H1 (cell line): Measurements from ENCODE around the gene XPO1. TPM values are rescaled to one million over a fixed set of nuclear protein-coding genes. Genes with fewer than 3 reads are reported as not detected.
"Not testable (repeated sequence)": the region's sequence is repeated elsewhere in the genome, so short reads cannot be mapped to it uniquely, and the experiment has no call there.

ENCODE experiments used
- CTCF ChIA-PET: fragments of 300-600 bp; sonication (Branson Sonifier 250); formaldehyde crosslinking; loops from one replicate; lab custom pipeline; 2021; ENCODE audit not compliant: partially characterized antibody; lab: Charles Lee
- POLR2A ChIA-PET: fragments of 300-600 bp; sonication (Branson Sonifier 250); formaldehyde crosslinking; loops from one replicate; lab custom pipeline; 2021; ENCODE audit warnings: inconsistent platforms; ENCODE audit not compliant: partially characterized antibody; lab: Charles Lee
- DNase-seq, 2 experiments: peaks; one replicate each; pipeline versions ENCODE4 v3.0.0 to v3.0.0-alpha.2; 2010 to 2022; ENCODE audit warnings: low spot score in 2 of 2, low read depth in 1 of 2, mixed read lengths in 1 of 2
- FAIRE-seq: peaks from 2 replicates; lab custom pipeline; 2011; peaks lifted over from hg19 to GRCh38; lab: Jason Lieb, UNC
- H2AFZ ChIP-seq: 2 replicates; pipeline ENCODE4 v1.8.1; 2012; ENCODE audit warnings: low read length, inconsistent platforms
- H2AK5ac ChIP-seq: 2 replicates; pipeline ENCODE4 v1.6.1; 2013; ENCODE audit warnings: low read depth, low read length
- H2BK120ac ChIP-seq: replicated peaks from 2 replicates; pipeline ENCODE3; 2013; ENCODE audit warnings: low read depth, low read length, inconsistent platforms
- H2BK12ac ChIP-seq: 2 replicates; pipeline ENCODE4 v1.6.1; 2013; ENCODE audit warnings: low read depth, low read length
- H2BK15ac ChIP-seq: 2 replicates; pipeline ENCODE4 v1.6.1; 2013; ENCODE audit warnings: low read length
- H2BK20ac ChIP-seq: 2 replicates; pipeline ENCODE4 v1.6.1; 2013; ENCODE audit warnings: low read length
- H2BK5ac ChIP-seq: 2 replicates; pipeline ENCODE4 v1.6.1; 2013; ENCODE audit warnings: low read depth, low read length
- H3K14ac ChIP-seq: 2 replicates; pipeline ENCODE4 v1.6.1; 2013; ENCODE audit warnings: inconsistent platforms; ENCODE audit not compliant: insufficient read length
- H3K18ac ChIP-seq: 2 replicates; pipeline ENCODE4 v1.6.1; 2013; ENCODE audit warnings: low read length; ENCODE audit errors: extremely low read depth
- H3K23ac ChIP-seq: 2 replicates; pipeline ENCODE4 v1.6.1; 2013; ENCODE audit warnings: inconsistent platforms; ENCODE audit not compliant: insufficient read length
- H3K23me2 ChIP-seq: 2 replicates; pipeline ENCODE4 v1.6.1; 2013; ENCODE audit warnings: low read depth, low read length
- H3K27ac ChIP-seq: 2 replicates; pipeline ENCODE4 v1.6.1; 2011; ENCODE audit warnings: low read depth, low read length, inconsistent platforms
- H3K27me3 ChIP-seq, 4 experiments: replicated peaks in 1 of 4; 1 replicate in 1 of 4; 2 replicates in 3 of 4; pipeline versions ENCODE4 v1.6.1 to v1.8.1; 2011 to 2013; ENCODE audit warnings: low read length in 3 of 4, mild to moderate bottlenecking in 3 of 4, inconsistent platforms in 2 of 4, mixed read lengths in 2 of 4, moderate library complexity in 1 of 4; ENCODE audit not compliant: control insufficient read depth in 3 of 4, insufficient read depth in 3 of 4; ENCODE audit errors: extremely low read depth in 1 of 4
- H3K36me3 ChIP-seq, 4 experiments: 2 replicates each; pipeline versions ENCODE4 v1.6.1 to v1.8.1; 2011 to 2013; ENCODE audit warnings: mild to moderate bottlenecking in 4 of 4, low read length in 3 of 4, moderate library complexity in 2 of 4, control low read depth in 1 of 4, inconsistent platforms in 1 of 4; ENCODE audit not compliant: insufficient read depth in 4 of 4, control insufficient read depth in 2 of 4
- H3K4ac ChIP-seq: replicated peaks from 2 replicates; pipeline ENCODE3; 2013; ENCODE audit warnings: low read length, low read depth, mixed read lengths, inconsistent platforms; ENCODE audit not compliant: insufficient read length
- H3K4me1 ChIP-seq, 4 experiments: replicated peaks in 1 of 4; 1 replicate in 1 of 4; 2 replicates in 3 of 4; pipeline versions ENCODE4 v1.6.1 to v1.8.1; 2011 to 2013; ENCODE audit warnings: low read length in 3 of 4, inconsistent platforms in 2 of 4, mixed read lengths in 1 of 4; ENCODE audit not compliant: insufficient read depth in 4 of 4, control insufficient read depth in 3 of 4
- H3K4me2 ChIP-seq, 2 experiments: 2 replicates each; pipeline versions ENCODE4 v1.6.1 to v1.8.1; 2011 to 2013; ENCODE audit warnings: low read depth in 2 of 2, low read length in 2 of 2, control low read depth in 1 of 2, inconsistent platforms in 1 of 2, mild to moderate bottlenecking in 1 of 2; ENCODE audit not compliant: insufficient read depth in 1 of 2
- H3K4me3 ChIP-seq, 4 experiments: fragments of 200-600, 300-600 bp in 1 of 4; sonication (generic), shearing (Covaris generic), sonication (Bioruptor Twin) in 1 of 4; 2 replicates each; pipeline versions ENCODE4 v1.5.1 to v1.8.1; 2011 to 2016; ENCODE audit warnings: low read length in 4 of 4, low read depth in 3 of 4, control low read depth in 2 of 4, inconsistent platforms in 2 of 4, mild to moderate bottlenecking in 2 of 4, mixed read lengths in 1 of 4, moderate library complexity in 1 of 4; ENCODE audit not compliant: insufficient read depth in 2 of 4; ENCODE audit errors: extremely low read depth in 1 of 4
- H3K56ac ChIP-seq: replicated peaks from 2 replicates; pipeline ENCODE3; 2013; ENCODE audit warnings: low read depth, mild to moderate bottlenecking, mixed read lengths, low read length, inconsistent platforms; ENCODE audit not compliant: insufficient read length
- H3K79me1 ChIP-seq: 2 replicates; pipeline ENCODE4 v1.6.1; 2013; ENCODE audit warnings: low read depth, low read length, control low read depth
- H3K79me2 ChIP-seq, 2 experiments: 2 replicates each; pipeline versions ENCODE4 v1.6.1 to v1.8.1; 2012 to 2013; ENCODE audit warnings: low read length in 2 of 2, mild to moderate bottlenecking in 2 of 2, inconsistent platforms in 1 of 2; ENCODE audit not compliant: insufficient read depth in 2 of 2, control insufficient read depth in 1 of 2
- H3K9ac ChIP-seq, 4 experiments: replicated peaks in 1 of 4; 1 replicate in 1 of 4; 2 replicates in 3 of 4; pipeline versions ENCODE4 v1.6.1 to v1.8.1; 2011 to 2013; ENCODE audit warnings: low read depth in 3 of 4, low read length in 3 of 4, control low read depth in 2 of 4, mild to moderate bottlenecking in 2 of 4, moderate library complexity in 2 of 4, inconsistent platforms in 1 of 4; ENCODE audit errors: extremely low read depth in 1 of 4
- H3K9me3 ChIP-seq, 2 experiments: 2 replicates each; pipeline versions ENCODE4 v1.6.1 to v1.8.1; 2012 to 2013; ENCODE audit warnings: mild to moderate bottlenecking in 2 of 2, moderate library complexity in 2 of 2, control low read depth in 1 of 2, inconsistent platforms in 1 of 2, low read depth in 1 of 2, low read length in 1 of 2, mixed read lengths in 1 of 2; ENCODE audit not compliant: insufficient read depth in 2 of 2
- H4K20me1 ChIP-seq, 2 experiments: replicated peaks in 1 of 2; 2 replicates each; pipeline versions ENCODE3 to v1.8.1; 2011 to 2013; ENCODE audit warnings: inconsistent platforms in 2 of 2, low read length in 2 of 2, mild to moderate bottlenecking in 1 of 2; ENCODE audit not compliant: insufficient read depth in 2 of 2, control insufficient read depth in 1 of 2
- H4K5ac ChIP-seq: 2 replicates; pipeline ENCODE4 v1.6.1; 2013; ENCODE audit warnings: low read length, low read depth, mixed read lengths, inconsistent platforms; ENCODE audit not compliant: insufficient read length
- H4K8ac ChIP-seq: 2 replicates; pipeline ENCODE4 v1.8.0; 2013; ENCODE audit warnings: mild to moderate bottlenecking, moderate library complexity, low read length, inconsistent platforms; ENCODE audit not compliant: insufficient read depth; ENCODE audit errors: extremely low read depth
- H4K91ac ChIP-seq: replicated peaks from 2 replicates; pipeline ENCODE3; 2013; ENCODE audit warnings: low read length, mixed read lengths, inconsistent platforms; ENCODE audit not compliant: insufficient read length
- GTF2F1 ChIP-seq: IDR thresholded peaks from 2 replicates; pipeline ENCODE4 v1.6.1; 2012; ENCODE audit warnings: low read depth, low read length, improper control_type of control experiment, borderline replicate concordance
- HDAC2 ChIP-seq, 2 experiments: fragments of 300-600 bp in 1 of 2; sonication (generic) in 1 of 2; IDR thresholded peaks; 2 replicates each; pipeline ENCODE4 v1.6.1; 2011 to 2012; ENCODE audit warnings: low read depth in 2 of 2, low read length in 2 of 2, mild to moderate bottlenecking in 2 of 2, moderate library complexity in 2 of 2, borderline replicate concordance in 1 of 2, inconsistent platforms in 1 of 2
- JUND ChIP-seq: IDR thresholded peaks from 2 replicates; pipeline ENCODE4 v1.6.1; 2011; ENCODE audit warnings: mild to moderate bottlenecking, improper control_type of control experiment, low read length
- MAX ChIP-seq: IDR thresholded peaks from 2 replicates; pipeline ENCODE4 v1.6.1; 2012; ENCODE audit warnings: inconsistent platforms
- NANOG ChIP-seq: IDR thresholded peaks from 2 replicates; pipeline ENCODE4 v1.6.1; 2011; ENCODE audit warnings: low read length, low read depth, mild to moderate bottlenecking, inconsistent platforms; ENCODE audit not compliant: insufficient read depth, poor library complexity, severe bottlenecking
- RXRA ChIP-seq: IDR thresholded peaks from 2 replicates; pipeline ENCODE4 v1.6.1; 2011; ENCODE audit warnings: low read depth, mild to moderate bottlenecking, low read length, moderate library complexity; ENCODE audit not compliant: insufficient read depth
- WGBS, 2 experiments: shearing (Covaris generic) in 1 of 2; methylation state at CpG; one replicate each; pipeline versions ENCODE4 v1.1.6 to v1.1.7; 2013 to 2015; ENCODE audit warnings: low lambda C conversion rate in 2 of 2, mixed read lengths in 2 of 2, inconsistent platforms in 1 of 2, low coverage in 1 of 2, missing lambda C conversion rate in 1 of 2; ENCODE audit not compliant: insufficient replicate concordance in 2 of 2, insufficient coverage in 1 of 2, insufficient read length in 1 of 2; ENCODE audit errors: extremely low coverage in 1 of 2, missing lambda C conversion rate in 1 of 2; 5-methylcytosine and 5-hydroxymethylcytosine counted together
- polyA plus RNA-seq, 7 experiments: library from polyadenylated mRNA; depleted of rRNA in 3 of 7; stranded (reverse) in 5 of 7; unstranded in 2 of 7; fragments of >200 nt in 5 of 7; fragments of 200-250 nt in 2 of 7; gene quantifications; 1 replicate in 5 of 7; 2 replicates in 1 of 7; 4 replicates in 1 of 7; pipeline versions ENCODE4 v1.2.1 to v1.2.3, GENCODE V29; 2011 to 2013; ENCODE audit warnings: missing spikeins in 2 of 7, mixed read lengths in 2 of 7
- total RNA-seq: library from RNA; stranded (reverse); fragmentation: NEBNext Ultra II Directional; extraction: Animal tissue kit (Norgen Biotek cat#: 25700); gene quantifications from 2 replicates; pipeline ENCODE4 v1.2.1, GENCODE V29; 2021

The XPO1 gene
- total and polyA plus RNA-seq, 2 of the 8 experiments (the other 6 are each of a cell fraction or from before 2014, with no cell fraction given), result 110 to 296 TPM

- TF ChIP-seq MAX, result no peak
- no peak for TF ChIP-seq RXRA
- no peak for TF ChIP-seq HDAC2 (IDR thresholded peaks at IDR 0.05; ENCODE audit: borderline replicate concordance in 1 of 2, low read depth in 2 of 2, low read length in 2 of 2)
- TF ChIP-seq GTF2F1, result no peak
- no peak for TF ChIP-seq JUND
- no peak for TF ChIP-seq NANOG
Measured at GRCh38 chr2:61585383-61585782, 47.2 kb upstream of the XPO1 start (continued).

GRCh38 chr2:61584368-61584767, 46.2 kb upstream of the XPO1 start:
- H3K79me1 ChIP-seq, H4K8ac ChIP-seq, H2AFZ ChIP-seq, H3K9me3 ChIP-seq, H3K9ac ChIP-seq, FAIRE-seq, H3K4me2 ChIP-seq, H3K23ac ChIP-seq, H2BK15ac ChIP-seq, H2BK120ac ChIP-seq, H3K14ac ChIP-seq, H3K56ac ChIP-seq, H3K4ac ChIP-seq, H2AK5ac ChIP-seq, H3K18ac ChIP-seq, H2BK5ac ChIP-seq, POLR2A ChIA-PET, H3K27me3 ChIP-seq, H4K91ac ChIP-seq, H4K5ac ChIP-seq, H3K79me2 ChIP-seq, H2BK20ac ChIP-seq, H4K20me1 ChIP-seq, H3K27ac ChIP-seq, H2BK12ac ChIP-seq, DNase-seq, H3K4me3 ChIP-seq, H3K23me2 ChIP-seq, H3K36me3 ChIP-seq: not testable (repeated sequence)
- CTCF ChIA-PET, result interaction anchor here (1.1 to 1.6 kb wide), 2 partner anchors 36 to 299 kb away, joined by 3 to 4 read pairs; no protein-coding TSS in a partner anchor
- 97% methylated on average over 9 of the region's 9 CpGs; no CpG with 5 or more reads in 1 of the 2 experiments for WGBS, 2 experiments
- H3K4me1 ChIP-seq, result peaks cover 0 to 13% (median 5%) of the 10 kb centered on the region in 4 experiments; a peak in 4 of 7 replicates
